HG02610 (cell line): ENCODE measurements around the gene HAO2.
"Not testable (repeated sequence)": the region's sequence is repeated elsewhere in the genome, so short reads cannot be mapped to it uniquely, and the experiment has no call there.

Experiments
- ATAC-seq: cut with Tn5 transposase; IDR thresholded peaks from one replicate; pipeline ENCODE4 v1.9.1; 2021; ENCODE audit warnings: mild to moderate bottlenecking, moderate library complexity; ENCODE audit not compliant: unreplicated experiment

HAO2 gene

DNA sequence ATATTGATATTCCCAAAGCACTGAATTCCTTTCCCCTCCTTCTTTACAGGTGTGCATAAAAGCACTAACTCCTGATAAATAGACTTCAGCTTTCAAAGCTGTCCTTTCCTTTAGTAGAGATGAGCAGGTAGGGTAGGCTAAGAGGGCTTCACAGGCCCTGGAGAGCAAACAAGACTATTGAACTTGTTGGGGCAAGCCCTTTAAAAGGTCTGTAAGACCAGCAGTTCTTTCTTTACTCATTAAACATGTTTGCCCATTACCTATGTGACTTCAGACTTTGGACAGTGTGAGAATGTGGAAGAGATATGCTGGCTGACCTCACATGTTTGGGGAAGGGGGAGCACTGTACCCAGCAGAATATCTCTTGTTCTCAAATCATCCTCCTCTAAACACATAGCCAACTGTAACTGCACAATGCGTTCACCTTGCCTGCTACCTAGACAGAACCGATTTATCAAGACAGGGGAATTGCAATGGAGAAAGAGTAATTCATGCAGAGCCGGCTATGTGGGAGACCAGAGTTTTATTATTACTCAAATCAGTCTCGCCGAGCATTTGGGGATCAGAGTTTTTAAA, 27.1 kb upstream of the HAO2 start:
- no peak for ATAC-seq

DNA sequence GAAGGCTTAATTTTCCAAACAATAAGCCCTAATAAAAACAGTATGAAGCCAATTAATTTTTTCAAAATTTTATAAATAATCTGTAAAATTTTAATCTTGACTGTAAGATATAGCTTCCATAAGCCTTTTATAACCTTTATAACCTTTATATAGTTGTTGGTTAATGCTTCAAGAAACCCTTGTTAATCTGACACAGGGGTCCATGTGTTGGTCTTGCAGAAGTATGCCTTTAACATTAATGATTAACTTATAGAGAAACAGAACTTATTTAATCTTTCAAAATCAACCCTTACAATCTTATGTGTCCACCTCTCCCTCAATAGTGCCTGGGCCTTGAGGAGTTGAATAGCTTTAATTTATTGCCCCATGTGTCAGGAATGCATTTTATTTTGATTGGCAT, 23.2 kb upstream of the HAO2 start:
- no peak for ATAC-seq

DNA sequence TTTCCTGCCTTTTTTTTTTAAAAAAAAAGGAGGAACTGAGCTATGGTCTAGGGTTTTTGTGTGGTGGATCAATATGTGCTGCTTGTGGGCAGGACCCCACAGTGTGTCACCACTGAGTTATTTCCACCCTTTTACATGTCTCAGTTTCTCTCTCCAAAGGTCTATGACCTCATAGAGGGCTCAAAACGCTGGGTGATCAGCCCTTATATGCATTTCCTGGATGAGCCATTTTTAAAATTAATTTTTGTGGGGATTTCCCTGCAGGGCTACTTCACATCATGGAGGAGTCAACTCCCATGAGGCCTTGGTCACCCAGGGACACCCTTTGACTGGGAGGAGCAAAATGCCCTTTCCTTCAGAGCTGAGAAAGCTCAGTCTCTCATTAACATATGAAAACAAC, 20.7 kb upstream of the HAO2 start:
- peak; percentile 81 for ATAC-seq

DNA sequence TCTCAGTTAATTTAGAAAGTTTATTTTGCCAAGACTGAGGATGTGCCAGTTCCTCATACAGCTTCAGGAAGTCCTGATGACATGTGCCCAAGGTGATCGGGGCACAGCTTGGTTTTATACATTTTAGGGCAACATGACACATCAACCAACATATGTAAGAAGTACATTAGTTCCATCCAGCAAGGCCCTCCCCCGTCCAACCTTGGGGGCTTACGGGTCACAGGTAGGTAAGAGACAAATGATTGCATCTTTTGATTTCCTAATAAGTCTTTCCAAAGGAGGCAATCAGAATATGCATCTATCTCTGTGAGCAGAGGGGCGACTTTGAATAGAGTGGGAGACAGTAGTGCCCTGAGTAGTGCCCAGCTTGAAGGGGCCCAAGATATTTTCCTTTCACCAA, 19.6 kb upstream of the HAO2 start:
- ATAC-seq = no peak

DNA sequence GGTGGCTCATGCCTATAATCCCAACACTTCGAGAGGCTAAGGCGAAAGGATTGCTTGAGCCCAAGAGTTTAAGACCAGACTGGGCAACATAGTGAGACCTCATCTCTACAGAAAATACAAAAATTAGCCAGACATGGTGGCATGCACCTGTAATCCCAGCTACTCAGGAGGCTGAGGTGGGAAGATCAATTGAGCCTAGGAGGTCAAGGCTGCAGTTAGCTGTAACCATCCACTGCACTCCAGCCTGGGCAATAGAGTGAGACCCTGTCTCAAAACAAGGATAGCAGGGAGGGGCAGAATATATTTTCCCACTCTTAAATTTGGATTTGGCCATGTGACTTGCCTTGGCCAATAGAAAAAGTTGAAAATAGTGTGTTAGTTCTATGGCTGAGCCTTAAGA, 17.7 kb upstream of the HAO2 start:
- not testable (repeated sequence) for ATAC-seq

DNA sequence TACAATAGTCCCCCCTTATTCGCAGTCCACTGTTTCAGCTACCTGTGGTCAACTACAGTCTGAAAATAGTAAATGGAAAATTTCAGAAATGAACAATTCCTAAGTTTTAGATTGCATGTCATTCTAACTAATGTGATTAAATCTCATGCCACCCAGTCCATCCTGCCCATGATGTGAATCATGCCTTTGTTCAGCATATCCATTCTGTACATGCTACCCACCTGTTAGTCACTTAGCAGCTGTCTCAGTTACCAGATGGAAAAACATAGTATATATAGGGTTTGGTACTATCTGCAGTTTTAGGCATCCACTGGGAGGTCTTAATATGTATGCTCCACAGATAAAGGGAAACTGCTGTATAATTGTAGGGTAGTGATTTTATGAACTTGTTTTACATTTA, 16.6 kb upstream of the HAO2 start:
- no peak for ATAC-seq

DNA sequence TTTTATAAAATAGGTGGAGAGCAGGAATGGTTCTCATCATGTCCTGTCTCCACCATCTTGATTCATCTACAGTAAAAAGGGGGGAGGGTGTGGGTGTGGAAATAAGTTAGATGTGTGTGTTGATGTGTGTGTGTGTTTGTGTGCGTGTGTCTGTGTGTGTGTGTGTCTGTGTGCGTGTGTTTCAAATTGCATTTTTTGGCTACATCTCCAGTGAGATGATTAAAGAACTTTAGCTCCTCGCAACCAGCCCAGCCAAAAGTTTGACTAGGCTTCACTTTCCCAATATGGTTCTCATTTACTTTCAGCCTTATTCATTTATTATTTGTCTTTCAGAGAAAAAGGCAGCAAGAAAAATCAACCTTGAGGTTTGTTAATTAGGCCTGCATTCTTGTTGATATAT, 14.7 kb upstream of the HAO2 start:
- no peak for ATAC-seq

DNA sequence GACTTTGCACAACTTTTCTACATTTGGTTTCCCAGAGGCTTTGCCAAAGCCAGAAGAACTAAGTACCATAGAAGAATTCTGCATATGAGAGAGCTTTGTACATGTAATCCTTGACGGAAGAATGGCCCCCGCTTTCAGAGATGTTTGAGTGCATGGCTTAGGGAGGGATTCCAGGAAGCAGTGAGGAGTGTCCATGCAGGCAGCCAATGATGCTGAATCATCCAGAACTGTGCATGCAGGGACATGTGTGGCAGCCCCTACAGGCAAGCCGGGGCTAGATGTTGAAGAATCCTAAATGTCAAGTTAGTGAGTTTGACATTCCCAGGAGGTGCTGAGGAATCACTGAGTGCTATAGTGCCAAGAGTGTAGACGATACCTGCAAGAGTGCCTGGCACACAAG, 9.9 kb upstream of the HAO2 start:
- ATAC-seq = no peak

DNA sequence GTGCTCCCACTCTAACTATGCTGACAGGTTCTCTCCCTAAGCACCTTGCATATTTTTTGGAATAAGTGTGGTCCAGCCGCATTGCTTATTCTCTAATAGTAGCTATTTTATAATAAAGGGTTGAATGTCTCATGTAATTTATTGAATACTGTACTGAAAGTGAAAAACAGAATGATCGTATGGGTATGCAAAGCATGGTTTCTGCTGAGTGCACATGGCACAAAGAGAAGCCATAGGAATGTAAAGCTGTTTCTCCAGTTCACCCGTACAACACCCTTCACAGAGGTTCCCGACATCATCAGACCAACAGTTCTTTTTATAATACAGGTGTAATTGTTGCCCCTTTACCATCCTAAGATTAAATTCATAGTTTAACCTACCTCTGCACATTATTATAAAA, 8.9 kb upstream of the HAO2 start:
- ATAC-seq = no peak

DNA sequence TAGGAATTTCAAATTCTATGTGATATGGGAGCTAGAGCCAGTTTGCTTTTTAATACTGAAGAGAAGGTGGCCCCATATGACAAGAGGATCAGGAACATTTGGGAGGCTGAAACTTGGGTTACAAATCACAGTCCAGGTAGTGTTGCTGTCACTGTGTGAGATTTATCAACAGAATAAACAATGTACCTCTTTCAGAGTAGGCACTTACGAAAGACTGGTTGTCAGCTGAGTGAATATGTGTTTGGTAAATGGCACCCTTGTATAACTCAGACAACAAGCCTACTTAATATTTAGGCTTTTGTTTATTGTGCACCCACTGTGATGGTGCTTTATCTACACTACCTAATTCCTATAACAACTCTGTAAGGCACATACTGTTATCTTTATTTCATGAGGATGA, 7.4 kb upstream of the HAO2 start:
- no peak for ATAC-seq

DNA sequence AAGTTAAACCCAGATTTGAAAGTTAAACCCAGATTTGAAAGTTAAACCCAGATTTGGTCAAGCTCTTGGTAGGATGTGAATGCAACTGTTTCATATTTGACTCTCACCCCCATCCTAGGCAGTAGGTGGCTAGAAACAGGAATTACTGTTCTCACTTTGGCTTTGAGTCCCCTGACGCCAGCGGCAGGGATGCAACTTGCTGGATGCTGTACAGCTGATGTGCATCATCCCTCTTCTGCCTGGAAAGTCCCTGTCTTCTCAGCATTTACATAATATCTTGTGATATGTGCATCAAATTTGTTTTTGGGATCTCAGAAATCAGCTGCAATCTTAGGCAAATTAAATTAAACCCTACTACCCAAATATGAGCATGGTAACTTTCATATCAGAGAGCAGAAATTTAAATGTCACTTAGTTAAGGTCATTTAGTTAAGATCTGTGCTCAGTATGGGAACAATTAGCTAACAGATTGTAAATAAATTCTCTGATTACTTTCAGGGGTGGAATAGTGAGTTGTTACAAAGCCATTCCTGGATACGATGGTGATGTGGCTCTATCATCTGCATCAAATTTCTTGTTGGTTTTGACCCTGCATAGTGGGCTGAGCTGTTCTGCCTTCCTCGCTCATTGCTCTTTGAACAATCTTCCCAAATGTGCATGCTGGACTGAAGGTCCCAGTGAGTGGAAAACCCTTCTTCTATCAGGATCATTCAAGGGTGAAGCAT, 6.8 kb upstream of the HAO2 start:
- ATAC-seq = no peak

DNA sequence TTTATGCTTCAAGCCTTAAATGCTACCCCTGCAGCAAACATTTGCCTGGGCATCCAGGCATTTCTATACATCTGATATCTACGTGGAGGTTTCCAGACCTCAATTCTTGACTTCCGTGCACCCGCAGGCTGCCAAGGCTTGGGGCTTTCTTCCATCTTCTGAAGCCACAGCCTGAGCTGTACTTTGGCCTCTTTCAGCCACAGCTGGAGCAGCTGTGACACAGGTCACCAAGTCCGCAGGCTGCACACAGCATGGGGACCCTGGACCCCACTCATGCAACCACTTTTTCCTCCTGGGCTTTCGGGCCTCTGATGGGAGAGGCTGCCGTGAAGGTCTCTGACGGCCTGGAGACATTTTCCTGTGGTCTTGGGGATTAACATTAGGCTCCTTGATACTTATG, 5.4 kb upstream of the HAO2 start:
- no peak for ATAC-seq

DNA sequence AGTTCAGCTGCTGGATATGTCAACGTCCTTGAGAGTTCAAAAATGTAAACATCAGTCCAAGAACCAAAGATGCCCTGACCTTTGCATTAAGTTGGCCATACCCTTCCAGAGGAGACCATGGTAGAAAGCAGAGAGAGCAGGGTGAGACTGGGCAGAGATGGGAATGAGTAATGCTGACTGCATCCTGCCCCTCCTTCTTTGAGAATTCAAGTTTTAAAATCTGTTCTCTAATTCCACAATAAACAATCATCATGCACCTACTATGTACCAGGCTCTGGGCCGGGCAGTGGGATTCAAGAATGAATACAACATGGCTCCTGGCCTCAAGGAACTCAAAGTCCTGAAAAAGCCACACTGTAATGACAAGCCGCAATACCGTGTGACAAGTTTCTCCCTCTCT, 3.9 kb upstream of the HAO2 start:
- no peak for ATAC-seq

DNA sequence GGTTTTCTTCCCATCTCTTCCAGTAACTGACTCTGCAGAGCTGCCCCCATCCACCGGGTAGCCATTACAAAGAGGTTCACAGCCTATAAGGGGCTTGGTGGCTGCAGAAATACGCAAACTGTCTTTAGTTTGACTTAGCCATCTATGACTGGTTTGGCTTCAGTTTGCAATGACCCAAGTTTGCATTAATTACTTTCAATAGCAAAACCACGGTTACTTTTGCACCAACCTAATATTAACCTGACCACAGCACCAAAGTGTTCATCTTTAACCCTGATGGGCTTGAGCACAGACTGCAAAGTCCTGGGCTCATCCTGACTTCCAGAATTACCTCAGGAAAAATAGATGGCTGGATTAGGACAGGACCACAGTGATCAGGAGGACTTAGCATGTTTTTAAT, 2.2 kb upstream of the HAO2 start:
- ATAC-seq = peak; percentile 37

DNA sequence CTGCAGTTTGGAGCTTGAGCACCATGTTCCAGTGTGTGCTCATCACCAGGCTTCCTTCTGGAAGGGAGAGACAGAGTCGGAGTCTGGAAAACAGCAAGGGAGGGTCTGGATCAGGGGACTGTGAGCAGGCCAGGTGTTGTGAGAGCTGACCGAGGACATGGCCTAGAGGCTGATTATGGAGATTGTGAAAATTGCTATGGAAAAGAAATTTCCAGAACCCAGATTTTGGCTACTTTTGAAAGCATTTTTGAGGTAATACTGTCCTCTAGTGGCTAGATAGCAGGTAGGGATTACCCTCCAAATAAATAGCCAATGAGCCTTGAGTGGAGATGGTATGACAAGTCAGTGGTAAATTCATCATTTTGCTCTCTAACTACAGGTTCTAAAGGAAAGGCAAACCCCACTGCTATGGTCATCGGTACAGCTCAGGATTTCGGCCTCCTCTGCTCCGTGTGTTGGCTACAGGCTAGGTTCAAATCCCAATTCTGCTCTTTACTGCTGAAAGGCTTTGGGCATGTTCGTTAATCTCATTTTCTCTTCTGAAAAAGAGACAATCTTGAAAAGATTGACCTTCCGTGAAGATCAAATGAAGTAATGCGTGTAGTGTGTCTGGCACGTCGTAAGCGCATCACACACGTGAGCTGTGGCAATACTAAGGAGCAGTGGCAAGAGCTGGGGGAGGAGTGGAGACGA, 1.0 kb upstream of the HAO2 start:
- ATAC-seq = no peak

DNA sequence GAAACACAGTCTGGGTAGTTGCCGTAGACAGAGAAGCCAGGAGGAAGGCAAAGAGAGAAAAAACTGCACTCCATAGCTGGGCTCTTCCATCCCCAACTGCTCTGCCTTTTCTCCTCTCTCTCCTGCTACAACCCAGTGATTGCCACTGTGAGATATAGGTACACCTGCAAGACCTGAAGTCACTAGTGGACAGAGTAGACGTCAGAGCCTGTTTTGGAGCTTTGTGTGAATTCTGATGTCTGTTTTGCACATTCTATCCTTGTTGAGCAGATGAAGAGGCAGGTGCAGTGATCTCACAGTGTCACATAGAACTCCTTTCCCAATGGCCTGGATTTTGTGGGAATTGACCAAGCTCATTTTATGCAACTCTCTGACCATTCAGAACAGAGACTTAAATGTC, 2.2 kb downstream of the HAO2 start:
- ATAC-seq = no peak

DNA sequence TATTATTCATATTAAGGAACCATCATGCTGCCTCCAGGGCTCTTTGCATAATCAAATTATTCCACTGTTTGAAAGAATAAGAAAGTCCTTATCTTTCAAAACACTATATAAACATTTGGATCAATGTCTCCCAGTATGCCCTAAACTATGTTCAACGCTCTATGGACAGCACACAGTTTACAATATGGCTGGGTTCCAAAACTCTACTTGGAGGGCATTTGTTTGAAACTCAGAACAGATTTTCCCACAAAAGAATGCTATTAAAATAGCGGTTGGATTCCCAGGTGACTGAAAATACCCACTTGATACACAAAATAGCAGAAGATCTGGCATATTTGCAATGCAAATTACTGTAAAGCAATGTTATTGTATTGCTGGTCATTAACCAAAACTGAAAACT, 3.2 kb downstream of the HAO2 start:
- ATAC-seq = no peak

DNA sequence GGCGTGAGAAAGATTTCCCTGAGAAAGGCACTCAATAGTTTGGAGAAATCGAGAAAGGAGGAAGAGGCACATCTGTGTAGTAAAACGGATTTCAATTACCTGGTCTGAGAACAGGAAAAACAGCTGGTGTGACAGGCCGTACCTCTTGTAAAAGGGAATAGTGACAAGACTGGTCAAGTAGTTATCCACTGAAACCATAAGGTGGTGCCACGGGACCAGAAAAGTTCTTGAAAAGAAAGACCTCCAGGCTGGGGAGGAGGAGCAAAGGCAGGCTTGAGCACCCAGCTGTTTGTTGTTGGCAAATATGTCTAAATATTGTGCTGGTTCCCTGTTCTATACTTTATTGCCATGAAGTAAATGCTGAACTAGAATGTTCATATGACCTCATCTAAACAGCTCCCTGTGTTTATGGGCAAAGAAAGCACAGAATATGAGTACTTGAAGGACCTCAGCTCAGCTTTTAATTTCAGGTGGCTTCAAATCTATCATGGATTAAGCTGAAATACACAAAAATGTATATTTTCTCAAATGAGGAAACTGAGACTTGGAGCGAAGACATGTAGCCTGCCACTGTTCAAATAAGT, 4.0 kb downstream of the HAO2 start:
- peak; percentile 54 for ATAC-seq

DNA sequence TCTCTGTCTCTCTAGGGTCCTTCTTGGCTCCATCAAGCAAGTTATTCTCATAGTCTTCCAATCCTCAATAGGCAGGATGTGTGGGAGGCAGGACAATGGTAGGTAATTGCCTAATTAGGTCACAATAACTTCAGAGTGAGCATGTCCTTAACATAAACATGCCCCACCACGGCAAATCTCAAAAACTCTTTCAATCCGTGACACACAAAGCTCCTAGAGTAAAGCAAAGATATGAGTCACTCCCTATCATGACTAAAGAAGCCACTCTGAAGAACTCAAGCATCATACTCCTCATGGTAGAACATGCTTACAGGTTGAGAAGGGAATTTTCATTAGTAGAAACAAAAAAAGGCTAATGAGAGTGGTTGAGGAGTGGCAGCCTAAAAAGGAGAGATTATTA, 4.9 kb downstream of the HAO2 start:
- peak; percentile 81 for ATAC-seq

DNA sequence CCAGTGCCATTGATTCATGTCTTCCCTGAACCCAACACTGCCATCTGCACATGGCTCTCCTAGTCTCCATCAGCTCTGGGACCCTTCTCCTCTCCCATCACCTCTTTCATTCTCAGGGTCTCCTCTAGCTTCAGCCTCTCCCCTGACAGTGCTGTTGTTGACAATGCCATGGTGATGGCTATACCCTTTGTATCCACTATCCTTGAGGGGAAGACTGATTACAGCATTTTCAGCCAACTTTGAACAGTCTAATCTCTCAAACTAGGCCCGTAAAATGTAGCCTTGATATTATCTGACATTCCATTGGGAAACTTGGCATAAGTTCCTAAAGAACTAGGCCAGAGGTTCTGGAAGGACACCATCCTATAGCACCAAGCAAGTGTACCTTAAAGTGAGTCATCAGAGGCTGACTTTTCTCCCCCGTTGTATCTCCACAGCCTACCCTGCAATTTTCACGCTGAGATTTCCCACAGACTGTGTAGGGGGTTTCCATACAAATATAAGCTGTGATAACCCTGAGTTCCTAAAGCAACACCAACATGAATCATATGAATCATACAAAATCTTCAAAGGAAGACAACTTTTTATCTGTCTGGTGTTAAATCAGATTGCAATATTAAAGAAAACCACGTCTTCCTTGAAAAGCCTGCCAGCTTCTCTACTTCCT, 5.8 kb downstream of the HAO2 start:
- ATAC-seq = peak; percentile 37

DNA sequence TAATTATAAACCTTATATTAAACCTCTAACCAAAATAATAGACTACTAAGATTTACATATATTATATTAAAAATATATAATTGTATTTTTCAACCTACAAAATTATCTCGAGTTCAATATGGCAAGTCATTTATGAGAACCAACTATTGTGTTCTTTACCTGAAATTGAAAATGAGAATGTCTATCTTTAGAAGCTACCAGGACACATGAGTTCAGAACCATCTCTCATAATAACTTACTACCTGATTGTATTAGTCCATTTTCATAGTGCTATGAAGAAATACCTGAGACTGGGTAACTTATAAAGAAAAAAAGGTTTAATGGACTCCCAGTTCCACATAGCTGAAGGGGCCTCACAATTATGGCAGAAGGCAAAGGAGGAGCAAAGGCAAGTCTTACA, 6.8 kb downstream of the HAO2 start:
- no peak for ATAC-seq

DNA sequence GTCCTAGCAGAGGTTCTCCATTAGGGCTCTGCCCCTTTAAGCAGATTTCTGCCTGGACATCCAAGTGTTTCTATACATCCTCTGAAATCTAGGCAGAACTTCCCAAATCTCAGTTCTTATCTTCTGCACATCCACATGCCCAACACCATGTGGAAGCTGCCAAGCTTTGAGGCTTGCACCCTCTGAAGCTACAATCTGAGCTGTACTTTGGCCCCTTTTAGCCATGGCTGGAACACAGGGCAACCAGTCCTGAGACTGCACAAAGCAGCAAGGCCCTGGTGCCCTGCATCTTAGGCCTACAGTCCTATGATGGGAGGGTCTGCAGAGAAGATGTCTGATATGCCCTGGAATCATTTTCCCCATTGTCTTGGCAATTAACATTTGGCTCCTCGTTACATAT, 8.0 kb downstream of the HAO2 start:
- ATAC-seq = no peak
